Measurements from ENCODE around the gene POR. TPM values are rescaled to one million over a fixed set of nuclear protein-coding genes. Genes with fewer than 3 reads are reported as not detected.

The POR gene
- total and polyA plus RNA-seq, 2 of the 13 experiments (the other 11 are each of a cell fraction or from before 2014, with no cell fraction given) = 145 to 266 TPM

GRCh38 chr7:76020031-76020714, 105.2 kb downstream of the POR start (continued):
- TF ChIP-seq ZEB1 (IDR thresholded peaks at IDR 0.05; ENCODE audit: insufficient replicate concordance, low read depth) (no peak), NONO (IDR thresholded peaks at IDR 0.05) (no peak), NONO (CRISPR knock-in tag; conservative IDR thresholded peaks at IDR 0.05) (no peak; the same call in 1 of the 2 replicates), DNMT3B (CRISPR knock-in tag; conservative IDR thresholded peaks at IDR 0.05) (no peak), FOSL1 (CRISPR knock-in tag; IDR thresholded peaks at IDR 0.05; ENCODE audit: borderline replicate concordance) (no peak), FOXP4 (CRISPR knock-in tag; IDR thresholded peaks at IDR 0.05) (no peak), ZNF709 (CRISPR knock-in tag; IDR thresholded peaks at IDR 0.05) (no peak), ZNF451 (CRISPR knock-in tag; IDR thresholded peaks at IDR 0.05) (no peak), ZNF850 (CRISPR knock-in tag; conservative IDR thresholded peaks at IDR 0.05) (no peak), TBX2 (CRISPR knock-in tag; IDR thresholded peaks at IDR 0.05; ENCODE audit: borderline replicate concordance) (0 out of 2 replicates have a peak, but pooled peaks have one; percentile 44), EP300 (IDR thresholded peaks at IDR 0.05; ENCODE audit: low read depth in 2 of 2, low read length in 2 of 2) (no peak), EP300 (CRISPR knock-in tag; IDR thresholded peaks at IDR 0.05; ENCODE audit: borderline replicate concordance) (no peak), SNAPC4 (CRISPR knock-in tag; IDR thresholded peaks at IDR 0.05) (no peak), ZNF264 (CRISPR knock-in tag; IDR thresholded peaks at IDR 0.05) (no peak), EEA1 (CRISPR knock-in tag; IDR thresholded peaks at IDR 0.05; ENCODE audit: borderline replicate concordance) (no peak), MED1 (CRISPR knock-in tag; IDR thresholded peaks at IDR 0.05) (no peak), NFIB (CRISPR knock-in tag; IDR thresholded peaks at IDR 0.05; ENCODE audit: borderline replicate concordance) (no peak), FUBP1 (CRISPR knock-in tag; IDR thresholded peaks at IDR 0.05; ENCODE audit: borderline replicate concordance) (no peak), ZNF576 (CRISPR knock-in tag; IDR thresholded peaks at IDR 0.05) (no peak), RCOR2 (CRISPR knock-in tag; IDR thresholded peaks at IDR 0.05) (no peak), ZNF101 (CRISPR knock-in tag; IDR thresholded peaks at IDR 0.05; ENCODE audit: borderline replicate concordance, low read depth) (no peak), FOSL2 (CRISPR knock-in tag; IDR thresholded peaks at IDR 0.05) (0 out of 2 replicates have a peak, but pooled peaks have one; percentile 10)
